Measurements from ENCODE around the gene NEURL1.

GRCh38 chr10:103495321-103495720, 1.8 kb downstream of the NEURL1 start:
- no peak for TF ChIP-seq CTCF (IDR thresholded peaks at IDR 0.05)
- TF ChIP-seq POLR2A (IDR thresholded peaks at IDR 0.05), result no peak

All from ovary (tissue), 3 donors.